ENCODE data around the gene KRT84.

- no peak for TF ChIP-seq EZH2phosphoT487 (IDR thresholded peaks at IDR 0.05; ENCODE audit: borderline replicate concordance, low read length)
- no peak for TF ChIP-seq CTCF (conservative IDR thresholded peaks at IDR 0.05; ENCODE audit: low read depth, low read length)
Measured at GRCh38 chr12:52425466-52425865, 40.0 kb upstream of the KRT84 start.

Measured in PC-3 (cell line).